Measurements from ENCODE around the gene PRKAA1.
"Not testable (repeated sequence)": the region's sequence is repeated elsewhere in the genome, so short reads cannot be mapped to it uniquely, and the experiment has no call there.

The PRKAA1 gene

GRCh38 chr5:40716590-40716989 is 81.6 kb downstream of the PRKAA1 start:
- H3K27me3 ChIP-seq, result no peaks in the 10 kb centered on the region
- no peak overlapping the region for H3K27ac ChIP-seq
- H3K4me2 ChIP-seq, result no peak overlapping the region
- TF ChIP-seq Cebpa-rat (IDR thresholded peaks at IDR 0.05), result no peak
- H3K4me3 ChIP-seq, result no peak overlapping the region
- no peaks in the 10 kb centered on the region for H4K20me1 ChIP-seq
- peaks cover 13 to 34% (median 27%) of the 10 kb centered on the region in 11 experiments for H3K9me3 ChIP-seq (replicated peaks in 1 of 11)
- peaks cover 32 to 78% (median 61%) of the 10 kb centered on the region in 11 experiments for H3K36me3 ChIP-seq
- H3K4me1 ChIP-seq, result no peaks in the 10 kb centered on the region
- no peak overlapping the region for H3K9ac ChIP-seq

GRCh38 chr5:40716000-40716399 is 82.2 kb downstream of the PRKAA1 start:
- H3K36me3 ChIP-seq, result peaks cover 26 to 78% (median 59%) of the 10 kb centered on the region in 11 experiments
- no peak overlapping the region for H3K4me2 ChIP-seq
- H4K20me1 ChIP-seq, result no peaks in the 10 kb centered on the region
- no peak for TF ChIP-seq Cebpa-rat (IDR thresholded peaks at IDR 0.05)
- H3K27ac ChIP-seq, result no peak overlapping the region
- peaks cover 9 to 32% (median 26%) of the 10 kb centered on the region in 11 experiments for H3K9me3 ChIP-seq (replicated peaks in 1 of 11)
- no peak overlapping the region for H3K9ac ChIP-seq
- H3K4me3 ChIP-seq, result no peak overlapping the region
- no peaks in the 10 kb centered on the region for H3K4me1 ChIP-seq
- H3K27me3 ChIP-seq, result no peaks in the 10 kb centered on the region

- no peaks in the 10 kb centered on the region for H3K4me1 ChIP-seq
- no peak overlapping the region for H3K9ac ChIP-seq
- no peaks in the 10 kb centered on the region for H4K20me1 ChIP-seq
- TF ChIP-seq Cebpa-rat (IDR thresholded peaks at IDR 0.05), result no peak
- no peak overlapping the region for H3K27ac ChIP-seq
- H3K9me3 ChIP-seq (replicated peaks in 1 of 11), result peaks cover 5 to 23% (median 18%) of the 10 kb centered on the region in 11 experiments; a peak in 19 of 22 replicates
- H3K4me2 ChIP-seq, result no peak overlapping the region
- no peaks in the 10 kb centered on the region for H3K27me3 ChIP-seq
- H3K36me3 ChIP-seq, result peaks cover 23 to 64% (median 43%) of the 10 kb centered on the region in 11 experiments
- no peak overlapping the region for H3K4me3 ChIP-seq
These were observed 84.2 kb downstream of the PRKAA1 start for GRCh38 chr5:40714001-40714400.

- not testable (repeated sequence) for H3K4me3 ChIP-seq, H3K4me2 ChIP-seq, H4K20me1 ChIP-seq, H3K9ac ChIP-seq, H3K4me1 ChIP-seq, H3K27ac ChIP-seq, H3K27me3 ChIP-seq
- Histone ChIP-seq H3K9me3 (replicated peaks in 1 of 11) (peaks cover 16 to 31% (median 24%) of the 10 kb centered on the region in 11 experiments; a peak in 21 of 22 replicates), H3K36me3 (peaks cover 11 to 47% (median 21%) of the 10 kb centered on the region in 11 experiments; a peak in 18 of 22 replicates)
These were observed 87.6 kb downstream of the PRKAA1 start for GRCh38 chr5:40710575-40710974.

All from BLaER1 treated with 17β-estradiol and CSF1 and Interleukin-3, amounts not matched to agents 10 nM and 100 nM (cell line).